Fibroblast of mammary gland (primary cell): Measurements from ENCODE around the gene SUOX.

Source experiments
- DNase-seq: peaks from one replicate; pipeline ENCODE4 v3.0.0-alpha.2; 2010; ENCODE audit warnings: low read depth
- H3K4me3 ChIP-seq: 2 replicates; pipeline ENCODE4 v1.5.1; 2011; ENCODE audit warnings: low read depth, mild to moderate bottlenecking, low read length, moderate library complexity; ENCODE audit not compliant: control insufficient read depth
- TF ChIP-seq, protein P1 (sequence below): conservative IDR thresholded peaks from 2 replicates; pipeline ENCODE4 v1.5.1; 2011; ENCODE audit warnings: low read depth, low read length, inconsistent platforms; ENCODE audit not compliant: control insufficient read depth, insufficient read depth

Gene SUOX

DNA sequence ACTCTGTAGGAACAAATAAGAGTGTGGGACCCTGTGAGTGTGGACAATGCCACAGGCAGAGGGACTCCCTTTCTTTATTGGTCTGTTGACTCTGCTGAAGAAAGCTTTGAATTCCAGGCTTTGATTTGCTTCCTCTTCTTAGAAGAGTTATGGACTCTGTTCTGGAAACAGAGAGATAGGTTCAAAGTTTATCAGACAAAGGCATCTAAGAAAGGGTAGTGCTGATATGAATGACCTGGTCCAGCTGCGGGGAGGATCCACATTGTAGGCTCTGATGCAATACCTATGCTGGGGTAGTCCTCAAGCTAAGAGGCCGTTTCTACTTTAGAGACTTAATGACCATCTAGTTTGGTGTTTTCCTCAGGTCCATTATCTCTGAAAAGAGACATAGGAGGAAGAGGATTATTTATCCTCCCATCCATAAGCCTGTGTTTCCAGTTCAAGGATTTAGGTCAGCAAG, 13.1 kb downstream of the SUOX start:
- TF ChIP-seq, protein P1, sequence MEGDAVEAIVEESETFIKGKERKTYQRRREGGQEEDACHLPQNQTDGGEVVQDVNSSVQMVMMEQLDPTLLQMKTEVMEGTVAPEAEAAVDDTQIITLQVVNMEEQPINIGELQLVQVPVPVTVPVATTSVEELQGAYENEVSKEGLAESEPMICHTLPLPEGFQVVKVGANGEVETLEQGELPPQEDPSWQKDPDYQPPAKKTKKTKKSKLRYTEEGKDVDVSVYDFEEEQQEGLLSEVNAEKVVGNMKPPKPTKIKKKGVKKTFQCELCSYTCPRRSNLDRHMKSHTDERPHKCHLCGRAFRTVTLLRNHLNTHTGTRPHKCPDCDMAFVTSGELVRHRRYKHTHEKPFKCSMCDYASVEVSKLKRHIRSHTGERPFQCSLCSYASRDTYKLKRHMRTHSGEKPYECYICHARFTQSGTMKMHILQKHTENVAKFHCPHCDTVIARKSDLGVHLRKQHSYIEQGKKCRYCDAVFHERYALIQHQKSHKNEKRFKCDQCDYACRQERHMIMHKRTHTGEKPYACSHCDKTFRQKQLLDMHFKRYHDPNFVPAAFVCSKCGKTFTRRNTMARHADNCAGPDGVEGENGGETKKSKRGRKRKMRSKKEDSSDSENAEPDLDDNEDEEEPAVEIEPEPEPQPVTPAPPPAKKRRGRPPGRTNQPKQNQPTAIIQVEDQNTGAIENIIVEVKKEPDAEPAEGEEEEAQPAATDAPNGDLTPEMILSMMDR, result no peak
- no peak for DNase-seq
- no peak overlapping the region for H3K4me3 ChIP-seq

DNA sequence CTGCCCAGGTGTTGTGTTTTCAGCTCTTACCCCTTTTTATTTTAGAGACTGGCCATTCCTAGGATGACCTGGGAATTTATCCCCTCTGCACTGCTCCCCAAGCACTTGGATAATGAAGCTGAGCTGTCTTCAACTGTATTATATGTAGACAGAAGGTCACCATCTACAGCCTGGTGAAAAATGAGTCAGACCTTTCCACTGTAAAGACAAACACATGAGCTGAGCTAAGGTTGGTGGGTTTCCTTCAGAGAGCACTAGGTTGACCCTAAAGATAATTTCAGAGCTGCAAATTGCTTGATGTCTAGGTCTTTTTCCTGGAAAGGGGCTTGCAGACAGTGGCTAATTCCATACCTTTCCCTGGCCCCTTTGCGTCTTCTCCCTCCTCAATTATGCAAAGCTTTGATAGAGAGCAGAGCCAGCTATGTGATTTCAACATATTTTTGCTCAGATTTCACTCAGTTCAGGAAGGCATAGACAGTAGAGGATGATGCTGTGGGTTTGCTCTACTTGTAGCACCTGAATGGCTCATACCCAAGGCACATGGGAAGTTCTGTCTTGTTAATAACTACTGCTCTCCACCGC, 14.5 kb downstream of the SUOX start:
- peak; percentile 20 for DNase-seq
- TF ChIP-seq, protein P1, result no peak

DNA sequence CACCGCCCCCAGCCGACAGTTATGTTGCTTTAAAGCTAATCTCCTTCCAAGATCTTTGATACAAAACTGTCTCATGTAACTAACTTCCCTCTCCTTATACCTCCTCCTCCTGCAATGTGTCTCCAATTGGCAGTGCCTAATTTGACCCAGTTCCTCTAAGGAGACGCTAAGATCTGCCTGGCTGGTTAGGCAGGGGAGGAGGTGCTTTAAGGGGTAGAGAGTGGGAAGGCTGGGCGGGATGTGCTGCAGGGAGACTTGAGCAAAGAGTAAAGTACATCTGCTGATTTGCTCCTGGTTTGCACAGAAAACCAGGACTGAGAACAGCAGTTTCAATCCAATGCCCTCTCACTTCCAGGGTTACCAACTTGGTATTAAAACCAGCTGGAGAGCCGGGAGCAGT, 16.4 kb downstream of the SUOX start:
- no peak for DNase-seq
- TF ChIP-seq, protein P1, result no peak
- H3K4me3 ChIP-seq, result no peak overlapping the region

More for the DNA sequence above, 14.5 kb downstream of the SUOX start:
- no peak overlapping the region for H3K4me3 ChIP-seq

DNA sequence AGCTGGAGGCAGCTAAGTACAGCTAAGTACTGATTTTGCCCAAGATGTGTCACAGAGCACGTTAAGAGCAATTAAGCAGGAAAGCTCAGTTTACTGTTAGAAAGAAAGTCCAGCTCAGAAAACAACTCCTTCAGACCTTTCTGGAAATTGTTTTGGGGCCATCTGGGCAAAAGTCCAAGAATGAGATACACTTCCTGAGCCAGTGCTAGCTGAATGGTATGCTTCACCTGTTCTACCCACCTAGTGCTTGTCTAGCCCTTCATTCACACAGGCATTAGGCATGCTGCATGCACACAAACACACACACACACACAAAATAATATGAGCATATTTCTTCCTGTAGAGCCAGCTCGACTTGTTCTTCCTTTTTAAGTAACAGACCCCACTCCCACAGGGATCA, 17.1 kb downstream of the SUOX start:
- no peak for DNase-seq
- no peak overlapping the region for H3K4me3 ChIP-seq
- TF ChIP-seq, protein P1, result no peak

DNA sequence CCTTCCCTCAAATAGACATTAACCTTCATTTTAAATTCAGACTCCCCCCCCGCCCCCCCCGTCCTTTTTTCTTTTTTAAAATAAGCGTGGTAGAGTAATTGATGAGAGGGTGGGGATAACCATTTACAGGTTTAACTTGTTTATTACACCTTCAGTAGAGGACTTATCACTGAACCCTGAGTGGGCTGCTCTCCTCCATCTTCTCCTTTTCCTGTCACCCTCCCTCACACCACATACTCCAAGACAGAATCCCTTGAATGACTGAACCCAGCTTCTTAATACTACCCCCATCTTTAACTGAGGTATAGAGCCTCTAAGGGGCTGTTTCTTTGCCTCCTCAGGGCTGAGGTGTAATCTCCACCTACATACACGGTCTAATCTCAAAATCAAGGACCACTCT, 20.1 kb downstream of the SUOX start:
- no peak overlapping the region for H3K4me3 ChIP-seq
- no peak for DNase-seq
- TF ChIP-seq, protein P1, result no peak

DNA sequence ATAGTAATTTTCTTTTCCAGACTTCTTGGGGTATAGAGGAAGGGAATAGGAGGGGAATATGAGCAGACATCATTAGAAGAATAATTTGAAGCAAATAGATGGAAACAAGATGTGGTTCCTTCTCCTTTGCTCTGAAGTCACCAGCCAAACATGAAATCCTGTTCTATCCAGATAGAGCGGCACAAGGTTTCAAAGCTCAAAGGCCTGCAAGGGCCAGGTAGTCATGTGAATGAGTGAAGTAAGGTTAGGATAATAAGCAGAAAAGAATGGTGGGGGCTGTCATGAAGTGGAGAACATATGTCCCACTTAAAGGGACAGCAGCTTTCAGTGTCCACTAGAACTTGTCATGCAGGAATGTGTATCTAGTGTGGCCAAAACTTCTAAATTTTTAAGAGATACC, 21.3 kb downstream of the SUOX start:
- no peak for DNase-seq
- TF ChIP-seq, protein P1, result no peak
- H3K4me3 ChIP-seq, result no peak overlapping the region

DNA sequence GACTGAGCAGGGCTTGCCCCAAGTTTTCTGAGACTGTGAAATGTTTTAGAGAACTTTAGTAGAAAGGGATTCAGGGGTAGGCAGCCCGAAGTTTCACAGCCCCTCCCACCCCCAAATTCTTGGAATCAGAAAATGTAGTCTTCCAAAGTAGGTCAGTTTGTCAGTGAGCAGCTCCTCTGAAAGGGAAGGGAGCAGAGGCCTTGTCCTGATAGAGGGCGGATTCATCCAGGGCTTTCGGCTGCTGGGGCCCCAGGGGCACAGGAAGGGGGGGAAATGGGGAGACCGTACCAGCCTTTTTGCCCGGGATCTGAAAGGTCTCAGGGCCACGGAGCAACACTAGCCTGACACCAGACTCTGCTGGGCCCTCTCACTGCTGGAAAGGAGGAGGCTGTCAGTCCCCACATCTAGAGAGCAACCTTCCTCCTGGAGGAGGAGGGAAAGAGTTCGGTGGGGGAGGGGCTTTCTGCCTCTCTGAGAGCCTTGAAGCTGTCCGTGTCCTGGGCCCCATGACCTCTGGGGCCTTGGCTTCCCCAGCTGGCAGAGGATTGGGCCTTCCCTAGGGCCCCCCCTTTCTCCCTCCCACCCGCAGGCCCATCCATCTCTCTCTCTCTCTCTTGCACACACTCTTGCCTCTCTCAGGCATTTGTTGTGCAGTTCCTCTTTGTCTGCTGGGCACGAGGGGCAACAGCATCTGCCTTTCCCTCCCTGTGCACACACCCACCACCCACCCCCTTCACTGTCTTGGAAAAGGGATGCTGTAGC, 23.5 kb downstream of the SUOX start, which contains the start of gene IKZF4:
Gene IKZF4, plus strand, starts transcription at position 621 of the 762 bp plus-strand sequence. CDS start 451 bp downstream, outside the sequence.
- TF ChIP-seq, protein P1, result no peak
- peak within 1 kb of the TSS; percentile 2 for H3K4me3 ChIP-seq
- no peak for DNase-seq
